Measurements from ENCODE around the gene ZNF787. TPM values are rescaled to one million over a fixed set of nuclear protein-coding genes. Genes with fewer than 3 reads are reported as not detected.

ZNF787 gene
- 10 to 100 TPM; 34.7 to 36.7 TPM for total RNA-seq

DNA sequence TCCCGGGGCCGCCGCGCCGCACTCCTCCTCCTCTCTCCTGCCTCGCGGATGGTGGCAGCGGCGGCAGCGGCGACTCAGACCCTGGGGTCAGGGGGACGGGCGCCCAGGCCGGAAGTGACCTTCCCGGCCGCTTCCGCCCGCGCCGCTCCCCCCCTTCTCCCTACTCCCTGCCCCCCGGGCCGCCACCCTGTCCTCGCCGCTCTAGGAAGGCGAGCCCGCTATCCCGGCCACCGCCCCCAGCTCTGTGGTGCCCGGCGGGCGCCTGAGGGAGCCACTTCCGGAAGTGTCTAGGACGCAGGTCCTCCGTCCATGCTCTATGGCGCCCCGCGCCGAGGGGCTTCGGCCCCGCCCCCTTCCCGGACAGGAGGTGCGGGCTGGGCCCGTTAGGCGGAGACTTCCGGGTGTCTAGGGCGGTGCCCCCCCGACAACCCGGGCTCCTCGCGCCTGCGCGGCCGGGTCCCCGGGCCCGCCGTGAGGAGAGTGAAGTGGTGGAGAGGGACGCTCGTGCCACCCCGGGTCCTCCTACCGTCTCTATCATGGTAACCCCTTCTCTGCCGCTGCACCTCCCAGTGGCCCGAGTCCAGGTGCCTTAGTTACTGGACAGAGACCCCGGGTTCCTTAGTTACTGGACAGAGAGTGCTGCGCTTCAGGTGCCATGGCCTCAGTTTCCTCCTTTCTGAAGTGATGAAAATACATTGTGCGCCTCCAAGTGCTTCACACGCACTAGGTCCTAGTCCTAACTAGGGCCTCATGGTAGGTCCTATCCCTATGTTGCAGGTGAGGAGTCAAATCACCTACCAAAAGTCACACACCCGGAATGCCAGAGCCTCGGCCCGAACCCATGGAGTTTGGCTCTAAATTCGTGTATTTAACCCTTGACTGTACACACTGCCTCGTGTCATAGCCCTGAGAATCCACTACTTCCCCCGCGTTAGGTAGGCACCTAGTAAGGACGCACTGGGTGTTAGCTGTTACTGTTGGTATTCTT, at the start of gene ZNF787:
Gene ZNF787, minus strand, starts transcription at position 116 of the 988 bp plus-strand sequence. CDS start 18,078 bp downstream, outside the sequence.
- Mint-ChIP-seq H3K9me3 (ENCODE audit: low read depth) (no peaks in the 10 kb centered on the region), H3K4me1 (peaks cover 30% of the 10 kb centered on the region), H3K27ac (peak within 1 kb of the TSS; percentile 92), H3K27me3 (no peaks in the 10 kb centered on the region), H3K36me3 (peaks cover 3% of the 10 kb centered on the region), H3K4me3 (peak within 1 kb of the TSS; percentile 83)
- DNase-seq (peak; percentile 98), ATAC-seq (peak; percentile 89)
- CTCF ChIA-PET: interaction anchor here (0.9 to 1.4 kb wide), 4 partner anchors 21 to 212 kb away, joined by 3 to 4 read pairs (median 3); no protein-coding TSS in a partner anchor

DNA sequence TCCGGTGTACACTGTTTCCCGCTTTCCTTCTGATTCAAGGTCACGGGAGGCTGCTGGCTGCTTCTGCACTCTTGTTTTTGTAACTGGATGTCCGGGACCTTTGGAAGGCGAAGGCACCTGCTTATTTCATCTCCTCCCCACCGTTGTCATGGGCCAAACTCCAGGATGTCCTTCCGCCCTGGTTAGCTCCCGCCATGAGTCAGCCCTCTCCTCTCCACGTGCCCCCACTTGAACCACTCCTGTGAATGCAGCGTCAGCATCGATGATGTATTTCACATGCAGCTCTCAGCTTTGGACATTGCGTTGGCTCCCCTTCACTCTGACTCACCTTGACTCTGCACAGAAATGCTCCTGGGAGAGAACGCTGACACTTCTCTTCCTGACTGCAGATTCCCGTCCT, 49.2 kb upstream of the ZNF787 start:
- H3K9me3 Mint-ChIP-seq (ENCODE audit: low read depth): no peaks in the 10 kb centered on the region
- peaks cover 4% of the 10 kb centered on the region for H3K4me1 Mint-ChIP-seq
- no peak overlapping the region for H3K27ac Mint-ChIP-seq
- DNase-seq (no peak), ATAC-seq (no peak)
- H3K27me3 Mint-ChIP-seq: peaks cover 2% of the 10 kb centered on the region
- CTCF ChIA-PET: interaction anchor here (0.7 to 2.3 kb wide), 2 partner anchors 85 to 89 kb away, joined by 3 to 8 read pairs; no protein-coding TSS in a partner anchor
- no peaks in the 10 kb centered on the region for H3K36me3 Mint-ChIP-seq
- H3K4me3 Mint-ChIP-seq: no peak overlapping the region

DNA sequence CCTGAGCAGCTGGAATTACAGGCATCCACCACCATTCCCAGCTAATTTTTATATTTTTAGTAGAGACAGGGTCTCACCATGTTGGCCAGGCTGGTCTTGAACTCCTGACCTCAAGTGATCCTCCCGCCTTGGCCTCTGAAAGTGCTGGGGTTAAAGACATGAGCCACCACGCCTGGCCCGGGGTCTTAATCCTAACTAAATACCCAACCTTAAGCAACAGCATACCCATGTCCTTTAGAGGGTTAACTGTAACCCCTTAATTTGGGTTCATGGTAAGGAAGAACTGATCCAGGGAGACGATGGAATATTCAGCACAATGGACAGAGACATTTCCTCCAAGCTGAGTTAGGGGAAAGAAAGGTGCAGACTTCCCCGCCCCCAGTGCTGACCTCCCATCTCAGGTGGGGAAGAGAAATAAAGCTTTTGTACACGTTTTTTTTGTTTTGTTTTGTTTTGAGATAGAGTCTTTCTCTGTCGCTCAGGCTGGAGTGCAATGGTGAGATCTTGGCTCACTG, 46.0 kb upstream of the ZNF787 start:
- no peak overlapping the region for H3K27ac Mint-ChIP-seq
- CTCF ChIA-PET: interaction anchor here (1.2 kb wide), 1 partner anchor 13 kb away, joined by 3 read pairs; no protein-coding TSS in a partner anchor
- no peak overlapping the region for H3K4me3 Mint-ChIP-seq
- no peaks in the 10 kb centered on the region for H3K9me3 Mint-ChIP-seq (ENCODE audit: low read depth)
- H3K27me3 Mint-ChIP-seq: peaks cover 2% of the 10 kb centered on the region
- ATAC-seq (no peak), DNase-seq (no peak)
- H3K36me3 Mint-ChIP-seq: peaks cover 1% of the 10 kb centered on the region
- H3K4me1 Mint-ChIP-seq: peaks cover 11% of the 10 kb centered on the region

DNA sequence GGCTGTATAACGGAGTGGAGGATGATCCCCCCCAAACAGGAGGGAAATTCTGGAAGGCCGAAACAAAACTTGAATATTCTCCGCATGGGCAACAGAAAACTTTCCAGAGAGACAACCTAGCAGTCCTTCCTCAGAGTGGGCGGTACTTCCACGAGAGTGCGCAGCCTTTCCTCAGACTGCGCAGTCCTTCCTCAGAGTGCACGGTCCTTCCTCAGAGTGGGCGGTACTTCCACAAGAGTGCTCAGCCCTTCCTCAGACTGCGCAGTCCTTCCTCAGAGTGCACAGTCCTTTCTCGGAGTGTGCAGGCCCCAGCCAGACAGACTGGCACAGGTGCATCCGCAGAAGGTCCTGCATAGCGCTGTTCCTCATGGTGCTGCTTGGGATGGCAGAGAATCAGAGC, 42.0 kb upstream of the ZNF787 start:
- no peak for DNase-seq
- no peaks in the 10 kb centered on the region for H3K9me3 Mint-ChIP-seq (ENCODE audit: low read depth)
- no peak for ATAC-seq
- no peak overlapping the region for H3K4me3 Mint-ChIP-seq
- peaks cover 8% of the 10 kb centered on the region for H3K4me1 Mint-ChIP-seq
- H3K27ac Mint-ChIP-seq: no peak overlapping the region
- peaks cover 10% of the 10 kb centered on the region for H3K36me3 Mint-ChIP-seq
- H3K27me3 Mint-ChIP-seq: no peaks in the 10 kb centered on the region
- CTCF ChIA-PET: interaction anchor here (1.2 kb wide), 1 partner anchor 97 kb away, joined by 3 read pairs; no protein-coding TSS in a partner anchor

DNA sequence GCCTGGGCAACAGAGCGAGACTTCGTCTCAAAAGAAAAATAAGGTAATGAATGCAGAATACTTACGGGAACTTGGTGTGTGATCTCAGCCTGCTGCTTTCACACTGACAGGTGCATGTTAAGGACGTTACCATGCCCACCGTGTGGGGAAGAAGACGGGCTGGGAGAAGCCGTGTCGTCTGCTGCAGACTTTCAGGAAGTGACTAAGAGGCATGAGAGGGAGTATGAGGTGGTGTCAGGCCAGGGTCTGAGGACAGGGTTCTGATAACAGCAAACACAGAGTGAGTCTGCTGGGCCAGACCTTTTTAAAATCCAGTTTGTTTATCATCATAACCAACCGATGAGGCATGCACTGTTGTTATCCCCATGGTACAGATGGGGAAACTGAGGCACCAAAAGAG, 41.2 kb upstream of the ZNF787 start:
- Mint-ChIP-seq H3K9me3 (ENCODE audit: low read depth) (no peaks in the 10 kb centered on the region), H3K4me1 (peaks cover 8% of the 10 kb centered on the region), H3K36me3 (peaks cover 10% of the 10 kb centered on the region), H3K4me3 (no peak overlapping the region), H3K27me3 (no peaks in the 10 kb centered on the region), H3K27ac (no peak overlapping the region)
- CTCF ChIA-PET: interaction anchor here (1.2 kb wide), 1 partner anchor 96 kb away, joined by 3 read pairs; no protein-coding TSS in a partner anchor
- DNase-seq (no peak), ATAC-seq (no peak)

DNA sequence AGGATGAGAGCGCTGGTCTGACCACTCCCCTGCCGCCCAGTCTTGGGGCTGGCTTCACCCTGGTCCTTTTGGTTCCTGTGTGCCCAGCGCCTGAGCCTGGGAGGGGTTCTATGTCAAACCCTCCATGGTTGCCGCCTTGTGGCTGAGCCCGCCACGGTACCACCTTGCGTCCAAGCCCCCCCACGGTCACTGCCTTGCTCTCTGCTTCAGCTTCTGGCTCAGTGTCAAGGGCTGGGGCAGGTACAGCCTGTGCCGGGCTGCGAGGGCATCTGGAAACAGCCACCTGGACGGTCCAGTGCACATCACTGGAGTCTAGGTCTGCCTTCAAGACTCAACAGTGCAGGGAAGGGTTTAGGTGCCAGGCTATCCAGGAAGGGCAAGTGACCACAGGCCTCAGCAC, 40.4 kb upstream of the ZNF787 start:
- H3K4me1 Mint-ChIP-seq: peaks cover 8% of the 10 kb centered on the region
- H3K36me3 Mint-ChIP-seq: peaks cover 10% of the 10 kb centered on the region
- no peaks in the 10 kb centered on the region for H3K27me3 Mint-ChIP-seq
- DNase-seq: no peak
- H3K27ac Mint-ChIP-seq: no peak overlapping the region
- no peak overlapping the region for H3K4me3 Mint-ChIP-seq
- ATAC-seq: no peak
- no peaks in the 10 kb centered on the region for H3K9me3 Mint-ChIP-seq (ENCODE audit: low read depth)
- CTCF ChIA-PET: no interaction called here

DNA sequence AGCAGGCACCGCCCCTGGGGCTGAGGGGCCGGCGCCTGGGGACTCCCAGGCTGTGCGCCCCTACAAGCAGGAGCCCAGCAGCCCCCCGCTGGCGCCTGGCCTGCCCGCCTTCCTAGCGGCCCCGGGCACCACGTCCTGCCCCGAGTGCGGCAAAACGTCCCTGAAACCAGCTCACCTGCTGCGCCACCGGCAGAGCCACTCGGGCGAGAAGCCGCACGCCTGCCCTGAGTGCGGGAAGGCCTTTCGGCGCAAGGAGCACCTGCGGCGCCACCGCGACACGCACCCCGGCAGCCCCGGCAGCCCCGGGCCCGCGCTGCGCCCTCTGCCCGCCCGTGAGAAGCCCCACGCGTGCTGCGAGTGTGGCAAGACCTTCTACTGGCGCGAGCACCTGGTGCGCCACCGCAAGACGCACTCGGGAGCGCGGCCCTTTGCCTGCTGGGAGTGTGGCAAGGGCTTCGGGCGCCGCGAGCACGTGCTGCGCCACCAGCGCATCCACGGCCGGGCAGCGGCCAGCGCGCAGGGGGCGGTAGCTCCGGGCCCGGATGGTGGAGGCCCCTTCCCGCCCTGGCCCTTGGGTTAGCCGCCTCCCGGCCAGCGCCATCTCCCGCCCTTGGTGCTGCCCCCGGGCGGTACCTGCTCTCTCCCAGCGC, 38.7 kb upstream of the ZNF787 start:
- Mint-ChIP-seq H3K36me3 (peaks cover 11% of the 10 kb centered on the region), H3K4me3 (no peak overlapping the region), H3K27ac (no peak overlapping the region), H3K4me1 (peaks cover 6% of the 10 kb centered on the region), H3K27me3 (no peaks in the 10 kb centered on the region), H3K9me3 (ENCODE audit: low read depth) (no peaks in the 10 kb centered on the region)
- CTCF ChIA-PET: no interaction called here
- DNase-seq: no peak
- ATAC-seq: no peak

DNA sequence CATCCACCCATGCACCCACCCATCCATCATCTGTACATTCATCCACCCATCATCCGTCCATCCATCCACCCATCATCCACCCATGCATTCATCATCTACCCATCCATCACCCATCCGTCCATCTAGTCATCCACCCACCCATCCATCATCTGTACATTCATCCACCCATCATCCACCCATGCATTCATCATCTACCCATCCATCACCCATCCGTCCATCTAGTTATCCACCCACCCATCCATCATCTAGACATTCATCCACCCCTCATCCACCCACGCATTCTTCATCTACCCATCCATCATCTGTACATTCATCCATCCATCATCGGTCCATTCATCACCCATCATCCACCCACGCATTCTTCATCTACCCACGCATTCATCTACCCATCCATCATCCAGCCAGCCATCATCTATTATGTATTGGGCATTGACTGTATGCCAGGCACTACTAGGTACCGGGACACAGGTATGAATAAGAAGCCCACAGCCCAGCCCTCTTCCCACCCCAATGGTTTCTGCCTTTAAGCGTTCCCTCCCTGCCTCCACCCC, 38.0 kb upstream of the ZNF787 start:
- H3K4me3 Mint-ChIP-seq: no peak overlapping the region
- no peaks in the 10 kb centered on the region for H3K9me3 Mint-ChIP-seq (ENCODE audit: low read depth)
- no peak overlapping the region for H3K27ac Mint-ChIP-seq
- ATAC-seq (no peak), DNase-seq (no peak)
- H3K36me3 Mint-ChIP-seq: peaks cover 11% of the 10 kb centered on the region
- H3K4me1 Mint-ChIP-seq: peaks cover 4% of the 10 kb centered on the region
- CTCF ChIA-PET: no interaction called here
- no peaks in the 10 kb centered on the region for H3K27me3 Mint-ChIP-seq

DNA sequence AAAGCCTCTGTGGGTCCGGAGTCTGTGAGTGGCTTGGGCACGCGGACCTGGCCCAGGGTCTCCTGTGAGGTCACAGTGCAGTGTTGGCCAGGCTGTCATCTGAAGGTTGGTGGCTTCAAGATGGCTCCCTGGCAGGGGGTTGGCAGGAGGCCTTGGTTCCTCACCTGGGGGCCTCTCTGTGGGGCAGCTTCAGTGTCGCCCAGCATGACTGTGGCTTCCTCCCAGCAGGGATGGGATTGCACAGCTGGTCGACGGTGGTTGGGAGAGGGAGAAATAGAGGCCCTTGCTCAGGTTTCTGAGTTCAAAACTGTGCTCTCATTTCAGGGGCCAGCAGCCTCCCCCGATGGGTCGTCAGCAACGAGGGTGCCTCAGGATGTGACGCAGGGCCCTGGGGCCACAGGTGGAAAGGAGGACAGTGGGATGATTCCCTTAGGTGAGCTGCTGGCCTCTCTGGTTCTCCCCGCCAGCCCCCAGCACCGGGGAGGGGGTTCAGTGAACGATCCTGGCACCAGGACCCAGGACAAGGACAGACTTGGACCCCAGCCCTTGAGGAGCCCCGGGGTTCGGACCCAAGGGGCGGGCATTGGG, 37.2 kb upstream of the ZNF787 start:
- ATAC-seq: no peak
- CTCF ChIA-PET: interaction anchor here (1.0 kb wide), 1 partner anchor 14 kb away, joined by 3 read pairs; no protein-coding TSS in a partner anchor
- Mint-ChIP-seq H3K27me3 (no peaks in the 10 kb centered on the region), H3K4me1 (peaks cover 2% of the 10 kb centered on the region), H3K9me3 (ENCODE audit: low read depth) (no peaks in the 10 kb centered on the region), H3K27ac (no peak overlapping the region), H3K36me3 (peaks cover 11% of the 10 kb centered on the region), H3K4me3 (no peak overlapping the region)
- no peak for DNase-seq

DNA sequence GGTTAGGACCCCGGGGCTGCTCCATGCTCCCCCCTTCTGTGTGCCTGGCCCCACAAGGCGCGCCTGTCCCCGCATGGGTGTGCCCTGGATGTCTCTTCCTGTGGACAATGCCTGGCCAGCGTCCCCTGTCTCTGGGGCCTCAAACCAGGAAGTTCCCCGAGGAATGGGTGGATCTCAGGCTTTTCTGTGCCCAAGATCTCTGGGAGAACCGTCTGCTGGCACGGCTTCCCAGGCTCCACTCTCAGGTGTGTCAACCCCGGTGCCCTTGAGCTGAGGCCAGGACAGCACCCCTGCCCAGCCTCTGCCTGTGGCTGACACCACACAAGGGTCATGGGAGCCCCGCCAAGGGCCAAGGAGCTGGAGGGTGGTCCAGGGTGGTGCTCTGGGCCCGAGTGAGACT, 35.7 kb upstream of the ZNF787 start:
- peaks cover 11% of the 10 kb centered on the region for H3K36me3 Mint-ChIP-seq
- CTCF ChIA-PET: no interaction called here
- no peaks in the 10 kb centered on the region for H3K9me3 Mint-ChIP-seq (ENCODE audit: low read depth)
- no peak for DNase-seq
- no peak overlapping the region for H3K27ac Mint-ChIP-seq
- no peaks in the 10 kb centered on the region for H3K4me1 Mint-ChIP-seq
- no peaks in the 10 kb centered on the region for H3K27me3 Mint-ChIP-seq
- no peak for ATAC-seq
- no peak overlapping the region for H3K4me3 Mint-ChIP-seq

DNA sequence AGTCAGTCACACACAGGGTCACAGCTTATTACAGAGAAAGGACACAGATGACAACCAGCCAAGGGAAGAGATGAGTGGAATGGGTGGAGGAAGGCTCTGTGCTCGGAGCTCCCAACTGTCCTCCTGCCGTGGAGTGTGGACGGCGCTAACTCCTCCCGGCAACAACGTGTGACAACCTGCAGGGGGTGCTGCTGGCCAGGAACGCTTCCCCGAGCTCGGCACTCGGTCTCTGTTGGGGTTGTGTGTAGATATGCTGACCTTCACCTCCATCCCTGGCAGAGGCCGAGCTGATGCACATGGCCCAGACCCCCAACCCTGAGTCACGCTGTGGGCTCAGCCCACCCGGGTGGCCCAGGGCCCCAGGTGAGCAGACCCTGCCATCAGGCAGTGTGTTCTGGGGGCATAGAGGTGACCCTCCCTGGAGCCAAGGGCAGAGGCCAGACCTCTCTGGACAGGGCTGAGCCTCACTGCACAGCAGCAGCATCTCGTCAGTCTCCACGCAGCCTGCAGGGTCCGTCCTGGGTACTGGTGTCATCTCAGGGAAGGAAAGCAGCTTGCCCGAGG, 34.1 kb upstream of the ZNF787 start:
- DNase-seq: no peak
- Mint-ChIP-seq H3K27me3 (no peaks in the 10 kb centered on the region), H3K27ac (no peak overlapping the region), H3K9me3 (ENCODE audit: low read depth) (no peaks in the 10 kb centered on the region), H3K4me1 (no peaks in the 10 kb centered on the region), H3K4me3 (no peak overlapping the region), H3K36me3 (peaks cover 14% of the 10 kb centered on the region)
- CTCF ChIA-PET: interaction anchor here (0.9 to 1.5 kb wide), 2 partner anchors 79 to 98 kb away, joined by 3 to 7 read pairs; no protein-coding TSS in a partner anchor
- no peak for ATAC-seq

DNA sequence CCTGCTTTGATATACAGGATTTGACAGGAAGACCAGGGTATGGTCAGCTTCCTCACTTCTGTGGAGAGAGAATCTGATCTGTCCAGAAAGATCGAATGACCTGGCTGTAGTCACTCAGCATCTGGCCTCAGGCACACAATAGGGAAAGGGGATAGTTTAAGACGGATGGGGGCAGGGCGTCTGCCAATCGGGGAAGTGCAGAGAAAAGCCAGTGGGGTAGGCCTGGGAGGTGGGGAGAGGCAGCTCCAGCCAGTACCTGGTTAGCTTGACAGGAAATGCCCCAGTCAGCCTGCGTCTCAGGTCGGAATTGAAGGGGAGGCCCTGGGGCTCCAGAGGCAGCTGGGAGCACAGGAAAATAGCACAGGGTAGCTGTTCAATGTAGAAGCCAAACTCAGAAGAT, 32.4 kb upstream of the ZNF787 start:
- H3K36me3 Mint-ChIP-seq: peaks cover 15% of the 10 kb centered on the region
- no peaks in the 10 kb centered on the region for H3K9me3 Mint-ChIP-seq (ENCODE audit: low read depth)
- H3K4me3 Mint-ChIP-seq: no peak overlapping the region
- H3K4me1 Mint-ChIP-seq: no peaks in the 10 kb centered on the region
- no peaks in the 10 kb centered on the region for H3K27me3 Mint-ChIP-seq
- no peak overlapping the region for H3K27ac Mint-ChIP-seq
- DNase-seq: no peak
- ATAC-seq: no peak
- CTCF ChIA-PET: interaction anchor here (0.8 kb wide), 1 partner anchor 100 kb away, joined by 3 read pairs; no protein-coding TSS in a partner anchor
